Mesodermal cell (in vitro differentiated cells): Measurements from ENCODE around the gene ACVR1.
"Not testable (repeated sequence)": the region's sequence is repeated elsewhere in the genome, so short reads cannot be mapped to it uniquely, and the experiment has no call there.

Experiments used
- H3K27ac ChIP-seq: 2 replicates; pipeline ENCODE4 v1.7.0; 2013; ENCODE audit warnings: mild to moderate bottlenecking, low read depth, low read length, moderate library complexity; ENCODE audit not compliant: severe bottlenecking
- H3K36me3 ChIP-seq: 2 replicates; pipeline ENCODE4 v1.7.1; 2013; ENCODE audit warnings: mild to moderate bottlenecking, low read length, moderate library complexity; ENCODE audit not compliant: control insufficient read depth, insufficient read depth
- H3K4me1 ChIP-seq: one replicate; pipeline ENCODE4 v1.7.1; 2013; ENCODE audit warnings: mild to moderate bottlenecking, low read length; ENCODE audit not compliant: insufficient read depth, control insufficient read depth, poor library complexity, severe bottlenecking
- H3K4me3 ChIP-seq: 2 replicates; pipeline ENCODE4 v1.7.0; 2013; ENCODE audit warnings: low read length, control low read depth, mild to moderate bottlenecking; ENCODE audit not compliant: insufficient read depth, poor library complexity, severe bottlenecking; ENCODE audit errors: extremely low read depth
- H3K9me3 ChIP-seq: 2 replicates; pipeline ENCODE4 v1.7.1; 2013; ENCODE audit warnings: mild to moderate bottlenecking, low read length, moderate library complexity; ENCODE audit not compliant: control insufficient read depth
- WGBS, 2 experiments: methylation state at CpG; one replicate each; pipeline ENCODE4 v1.1.5; 2013; ENCODE audit warnings: missing lambda C conversion rate in 2 of 2; ENCODE audit not compliant: insufficient coverage in 2 of 2; 5-methylcytosine and 5-hydroxymethylcytosine counted together

ACVR1 gene

GRCh38 chr2:157894694-157895435 lies 18.7 kb upstream of the ACVR1 start:
- Histone ChIP-seq H3K27ac (no peak overlapping the region), H3K4me3 (no peak overlapping the region), H3K4me1 (peaks cover 11% of the 10 kb centered on the region), H3K9me3 (no peaks in the 10 kb centered on the region), H3K36me3 (no peaks in the 10 kb centered on the region)
- WGBS, 2 experiments: 90 to 98% methylated on average over 4 of the region's 12 CpGs

- Histone ChIP-seq H3K36me3 (no peaks in the 10 kb centered on the region), H3K9me3 (no peaks in the 10 kb centered on the region), H3K4me1 (peaks cover 11% of the 10 kb centered on the region), H3K4me3 (no peak overlapping the region), H3K27ac (no peak overlapping the region)
- WGBS, 2 experiments: 83 to 88% methylated on average over 4 of the region's 4 CpGs
Observed at GRCh38 chr2:157893611-157894010, 17.5 kb upstream of the ACVR1 start.

- no peaks in the 10 kb centered on the region for H3K9me3 ChIP-seq
- WGBS, 2 experiments: 86% methylated on average over 1 of the region's 1 CpG; no CpG with 5 or more reads in 1 of the 2 experiments
- H3K4me1 ChIP-seq: peaks cover 9% of the 10 kb centered on the region
- H3K36me3 ChIP-seq: no peaks in the 10 kb centered on the region
- H3K27ac ChIP-seq: no peak overlapping the region
- H3K4me3 ChIP-seq: no peak overlapping the region
Observed at GRCh38 chr2:157891643-157892041, 15.5 kb upstream of the ACVR1 start.

- no CpG with 5 or more reads among the region's 2 CpGs for WGBS, 2 experiments
- Histone ChIP-seq H3K4me1 (peaks cover 7% of the 10 kb centered on the region), H3K4me3 (no peak overlapping the region), H3K36me3 (no peaks in the 10 kb centered on the region), H3K9me3 (no peaks in the 10 kb centered on the region), H3K27ac (no peak overlapping the region)
Observed at GRCh38 chr2:157890969-157891642, 15.0 kb upstream of the ACVR1 start.

GRCh38 chr2:157887946-157888345 lies 11.8 kb upstream of the ACVR1 start:
- Histone ChIP-seq H3K4me1 (no peaks in the 10 kb centered on the region), H3K36me3 (no peaks in the 10 kb centered on the region), H3K4me3 (no peak overlapping the region), H3K9me3 (no peaks in the 10 kb centered on the region), H3K27ac (no peak overlapping the region)
- WGBS, 2 experiments: 86 to 94% methylated on average over 2 of the region's 3 CpGs

GRCh38 chr2:157884533-157884932 lies 8.4 kb upstream of the ACVR1 start:
- H3K36me3 ChIP-seq, H3K4me3 ChIP-seq, H3K9me3 ChIP-seq, H3K27ac ChIP-seq, H3K4me1 ChIP-seq: not testable (repeated sequence)
- WGBS, 2 experiments: 71 to 100% methylated on average over 1 of the region's 5 CpGs

GRCh38 chr2:157880927-157881326 lies 4.8 kb upstream of the ACVR1 start:
- no peaks in the 10 kb centered on the region for H3K4me1 ChIP-seq
- no peak overlapping the region for H3K27ac ChIP-seq
- no peak overlapping the region for H3K4me3 ChIP-seq
- no peaks in the 10 kb centered on the region for H3K9me3 ChIP-seq
- WGBS, 2 experiments: 67 to 100% methylated on average over 1 of the region's 3 CpGs
- no peaks in the 10 kb centered on the region for H3K36me3 ChIP-seq

GRCh38 chr2:157877761-157878400 lies 1.8 kb upstream of the ACVR1 start:
- Histone ChIP-seq H3K9me3 (no peaks in the 10 kb centered on the region), H3K4me3 (no peak overlapping the region), H3K4me1 (peaks cover 3% of the 10 kb centered on the region), H3K36me3 (no peaks in the 10 kb centered on the region), H3K27ac (no peak overlapping the region)
- 80 to 86% methylated on average over 1 to 2 of the region's 3 CpGs for WGBS, 2 experiments

GRCh38 chr2:157876786-157877138 lies 632 bp upstream of the ACVR1 start:
- peaks cover 3% of the 10 kb centered on the region for H3K4me1 ChIP-seq
- peak overlapping the region; percentile 59 for H3K27ac ChIP-seq
- H3K9me3 ChIP-seq: no peaks in the 10 kb centered on the region
- 0 to 5% methylated on average over 8 to 12 of the region's 12 CpGs for WGBS, 2 experiments
- peak overlapping the region; percentile 52 for H3K4me3 ChIP-seq
- no peaks in the 10 kb centered on the region for H3K36me3 ChIP-seq

- Histone ChIP-seq H3K4me1 (peaks cover 8% of the 10 kb centered on the region), H3K4me3 (peak overlapping the region; percentile 68), H3K27ac (peak overlapping the region; percentile 91), H3K9me3 (no peaks in the 10 kb centered on the region), H3K36me3 (no peaks in the 10 kb centered on the region)
- WGBS, 2 experiments: 0% methylated on average over 12 to 14 of the region's 53 CpGs
Observed at GRCh38 chr2:157875641-157876065, 477 bp downstream of the ACVR1 start.
